Suprapubic skin (tissue), 3 donors: ENCODE measurements around the gene AHNAK.

Source experiments
- CTCF ChIP-seq, 2 donors: fragments of 200-600 bp in 1 of 2; fragments of 450-650 bp in 1 of 2; sonication (generic) in 1 of 2; IDR thresholded peaks; one replicate each; pipeline ENCODE4 v1.5.1; 2016 to 2019; ENCODE audit warnings: antibody characterized with exemption in 2 of 2, mild to moderate bottlenecking in 1 of 2, moderate library complexity in 1 of 2
- EP300 ChIP-seq: sonication (generic); formaldehyde crosslinking; IDR thresholded peaks from one replicate; pipeline ENCODE4 v1.6.1; 2017; ENCODE audit warnings: antibody characterized with exemption

- TF ChIP-seq CTCF (IDR thresholded peaks at IDR 0.05) (no peak), EP300 (no peak)
Observed at GRCh38 chr11:62573592-62574362, 27.2 kb upstream of the AHNAK start, which contains the start of gene EEF1G.
